K562 (cell line): Measurements from ENCODE around the gene COA4.

Source experiments
- ESRRA ChIP-seq: fragments of 450-650 bp; IDR thresholded peaks from 2 replicates; pipeline ENCODE4 v1.6.1; 2014; ENCODE audit warnings: low read depth, mild to moderate bottlenecking, moderate library complexity, borderline replicate concordance
- EZH2 ChIP-seq: IDR thresholded peaks from 2 replicates; pipeline ENCODE4 v1.6.1; 2012; ENCODE audit warnings: low read depth, mild to moderate bottlenecking, inconsistent platforms, low read length, borderline replicate concordance
- GABPA ChIP-seq: fragments of 200-800 bp; sonication (Bioruptor generic); conservative IDR thresholded peaks from 2 replicates; pipeline ENCODE4 v1.6.1; 2016; ENCODE audit warnings: low read depth, missing genetic modification characterization, missing compliant biosample characterization
- HDAC2 ChIP-seq: fragments of 450-650 bp; IDR thresholded peaks from 2 replicates; pipeline ENCODE4 v1.6.1; 2016; ENCODE audit warnings: mild to moderate bottlenecking
- HMG20B ChIP-seq: fragments of 250-450 bp; sonication (Bioruptor Pico); IDR thresholded peaks from 2 replicates; pipeline ENCODE4 v1.5.0; 2021; ENCODE audit warnings: mild to moderate bottlenecking
- MYC ChIP-seq, 2 experiments: fragments of 250-450 bp in 1 of 2; sonication (Bioruptor Pico) in 1 of 2; IDR thresholded peaks; 2 replicates each; pipeline versions ENCODE4 v1.5.1 to v1.6.1; 2012 to 2021; ENCODE audit warnings: low read depth in 2 of 2, borderline replicate concordance in 1 of 2, improper control_type of control experiment in 1 of 2, low read length in 1 of 2, mild to moderate bottlenecking in 1 of 2, moderate library complexity in 1 of 2
- POLR2A ChIP-seq: fragments of 450-650 bp; conservative IDR thresholded peaks from 2 replicates; pipeline ENCODE4 v1.6.1; 2016
- PTTG1 ChIP-seq: fragments of 450-650 bp; IDR thresholded peaks from 2 replicates; pipeline ENCODE4 v1.6.1; 2016; ENCODE audit warnings: low read depth, mild to moderate bottlenecking, missing genetic modification characterization, missing compliant biosample characterization
- ZBTB17 ChIP-seq: fragments of 450-650 bp; formaldehyde crosslinking; IDR thresholded peaks from 2 replicates; pipeline ENCODE4 v1.4.0; 2020; ENCODE audit warnings: mild to moderate bottlenecking
- ZKSCAN8 ChIP-seq: fragments of 200-800 bp; sonication (Bioruptor generic); IDR thresholded peaks from 2 replicates; pipeline ENCODE4 v1.6.1; 2016; ENCODE audit warnings: missing genetic modification characterization, missing compliant biosample characterization
- TF ChIP-seq, protein P1 (sequence below), 3 experiments: IDR thresholded peaks in 2 of 3; conservative IDR thresholded peaks in 1 of 3; 2 replicates each; pipeline ENCODE4 v1.5.1; 2011 to 2012; ENCODE audit warnings: low read length in 3 of 3, mild to moderate bottlenecking in 3 of 3, control low read depth in 2 of 3, improper control_type of control experiment in 1 of 3, inconsistent platforms in 1 of 3, low read depth in 1 of 3, mixed read lengths in 1 of 3, moderate library complexity in 1 of 3; ENCODE audit not compliant: insufficient read depth in 2 of 3

- TF ChIP-seq PTTG1 = no peak
- no peak for TF ChIP-seq MYC (IDR thresholded peaks at IDR 0.05; ENCODE audit: low read depth, low read length)
- TF ChIP-seq MYC (CRISPR knock-in tag; IDR thresholded peaks at IDR 0.05; ENCODE audit: borderline replicate concordance, low read depth) = no peak
- TF ChIP-seq, protein P1, sequence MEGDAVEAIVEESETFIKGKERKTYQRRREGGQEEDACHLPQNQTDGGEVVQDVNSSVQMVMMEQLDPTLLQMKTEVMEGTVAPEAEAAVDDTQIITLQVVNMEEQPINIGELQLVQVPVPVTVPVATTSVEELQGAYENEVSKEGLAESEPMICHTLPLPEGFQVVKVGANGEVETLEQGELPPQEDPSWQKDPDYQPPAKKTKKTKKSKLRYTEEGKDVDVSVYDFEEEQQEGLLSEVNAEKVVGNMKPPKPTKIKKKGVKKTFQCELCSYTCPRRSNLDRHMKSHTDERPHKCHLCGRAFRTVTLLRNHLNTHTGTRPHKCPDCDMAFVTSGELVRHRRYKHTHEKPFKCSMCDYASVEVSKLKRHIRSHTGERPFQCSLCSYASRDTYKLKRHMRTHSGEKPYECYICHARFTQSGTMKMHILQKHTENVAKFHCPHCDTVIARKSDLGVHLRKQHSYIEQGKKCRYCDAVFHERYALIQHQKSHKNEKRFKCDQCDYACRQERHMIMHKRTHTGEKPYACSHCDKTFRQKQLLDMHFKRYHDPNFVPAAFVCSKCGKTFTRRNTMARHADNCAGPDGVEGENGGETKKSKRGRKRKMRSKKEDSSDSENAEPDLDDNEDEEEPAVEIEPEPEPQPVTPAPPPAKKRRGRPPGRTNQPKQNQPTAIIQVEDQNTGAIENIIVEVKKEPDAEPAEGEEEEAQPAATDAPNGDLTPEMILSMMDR (IDR thresholded peaks at IDR 0.05 in 2 of 3, conservative IDR thresholded peaks at IDR 0.05 in 1 of 3; ENCODE audit: insufficient read depth in 2 of 3, low read depth in 1 of 3, low read length in 3 of 3) = no peak
- TF ChIP-seq ZKSCAN8 (CRISPR knock-in tag) = no peak
- TF ChIP-seq EZH2 = no peak
- TF ChIP-seq ZBTB17 = no peak
- no peak for TF ChIP-seq HMG20B (CRISPR knock-in tag)
- TF ChIP-seq POLR2A = no peak; the same call in 1 of the 2 replicates
- no peak for TF ChIP-seq HDAC2
- TF ChIP-seq ESRRA = no peak
- no peak for TF ChIP-seq GABPA (tag)
Observed at GRCh38 chr11:73866095-73866579, 10.5 kb downstream of the COA4 start.
